NB4 (cell line): ENCODE data around the gene CYRIA.

Source experiments
- DNase-seq: peaks from one replicate; pipeline ENCODE4 v3.0.0; 2010; ENCODE audit warnings: low read depth
- H3K4me3 ChIP-seq: one replicate; pipeline ENCODE4 v1.5.1; 2011; ENCODE audit warnings: mild to moderate bottlenecking, low read depth, low read length, moderate library complexity
- CTCF ChIP-seq: IDR thresholded peaks from one replicate; pipeline ENCODE4 v1.5.1; 2012; ENCODE audit warnings: low read depth, low read length
- MYC ChIP-seq: IDR thresholded peaks from 2 replicates; pipeline ENCODE4 v1.6.1; 2011; ENCODE audit warnings: low read depth, low read length
- POLR2A ChIP-seq: IDR thresholded peaks from 2 replicates; pipeline ENCODE4 v1.6.1; 2011; ENCODE audit warnings: mild to moderate bottlenecking; ENCODE audit not compliant: insufficient read length; ENCODE audit errors: extremely low read depth
- TF ChIP-seq, protein P1 (sequence below): IDR thresholded peaks from 2 replicates; pipeline ENCODE4 v1.6.1; 2011; ENCODE audit warnings: low read depth, low read length

The CYRIA gene

DNA sequence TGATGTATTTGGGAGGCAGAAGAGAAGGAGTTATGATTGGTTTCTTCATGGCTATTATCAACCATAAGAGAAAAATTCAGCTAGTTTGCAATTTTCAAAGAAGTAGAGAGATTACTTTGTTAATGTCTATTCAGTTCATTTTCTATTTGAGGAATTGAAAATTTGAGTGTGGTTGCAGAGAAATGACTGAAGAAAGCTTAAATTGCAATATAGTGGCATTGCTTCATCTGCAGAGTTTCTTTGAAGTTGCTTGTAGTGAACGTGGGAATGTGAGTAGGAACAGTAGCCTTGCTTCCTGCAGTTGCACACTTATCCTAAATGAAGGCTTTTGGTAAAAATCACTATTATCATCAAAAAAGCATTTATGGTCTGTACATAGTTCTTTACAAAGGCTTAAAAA, 14.7 kb upstream of the CYRIA start:
- H3K4me3 ChIP-seq, result no peak overlapping the region
- no peak for DNase-seq
- TF ChIP-seq CTCF, result no peak
- no peak for TF ChIP-seq POLR2A
- no peak for TF ChIP-seq MYC
- TF ChIP-seq, protein P1, sequence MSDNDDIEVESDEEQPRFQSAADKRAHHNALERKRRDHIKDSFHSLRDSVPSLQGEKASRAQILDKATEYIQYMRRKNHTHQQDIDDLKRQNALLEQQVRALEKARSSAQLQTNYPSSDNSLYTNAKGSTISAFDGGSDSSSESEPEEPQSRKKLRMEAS, result no peak

DNA sequence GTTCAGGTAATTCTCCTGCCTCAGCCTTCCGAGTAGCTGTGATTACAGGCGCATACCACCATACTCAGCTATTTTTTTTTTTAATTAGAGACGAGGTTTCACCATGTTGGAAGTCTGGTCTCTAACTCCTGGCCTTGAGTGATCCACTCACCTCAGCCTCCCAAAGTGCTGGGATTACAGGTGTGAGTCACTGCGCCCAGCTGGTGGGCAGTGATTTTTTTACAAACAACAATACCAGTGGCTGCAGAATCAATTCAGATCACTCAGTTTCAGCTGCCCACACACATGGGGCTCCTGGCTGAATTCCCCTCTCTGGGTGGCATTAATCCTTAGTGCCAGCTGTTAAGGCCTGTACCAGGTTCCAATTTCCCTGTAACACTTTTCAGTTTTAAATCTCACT, 13.3 kb upstream of the CYRIA start:
- H3K4me3 ChIP-seq, result no peak overlapping the region
- TF ChIP-seq CTCF (no peak), POLR2A (no peak), MYC (no peak)
- TF ChIP-seq, protein P1, result no peak
- no peak for DNase-seq

DNA sequence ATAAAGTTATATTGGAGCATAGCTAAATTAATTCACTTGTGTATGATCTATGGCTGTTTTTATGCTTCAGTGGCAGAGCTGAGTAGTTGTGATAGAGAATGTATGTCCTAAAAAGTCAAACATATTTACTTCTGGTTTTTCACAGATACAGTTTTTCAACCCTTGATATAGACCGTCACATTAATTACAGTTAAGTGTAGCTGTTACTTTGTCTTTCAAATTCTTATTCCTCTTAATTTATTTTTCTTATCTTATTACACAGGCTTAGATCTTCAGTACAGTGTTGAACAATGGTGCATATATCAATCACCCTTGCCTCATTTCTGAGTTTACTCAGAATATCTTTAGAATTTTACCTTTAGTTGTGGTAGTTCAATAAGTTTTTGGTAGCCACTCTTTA, 12.2 kb upstream of the CYRIA start:
- no peak overlapping the region for H3K4me3 ChIP-seq
- DNase-seq, result no peak
- TF ChIP-seq POLR2A (no peak), MYC (no peak), CTCF (no peak)
- TF ChIP-seq, protein P1, result no peak

DNA sequence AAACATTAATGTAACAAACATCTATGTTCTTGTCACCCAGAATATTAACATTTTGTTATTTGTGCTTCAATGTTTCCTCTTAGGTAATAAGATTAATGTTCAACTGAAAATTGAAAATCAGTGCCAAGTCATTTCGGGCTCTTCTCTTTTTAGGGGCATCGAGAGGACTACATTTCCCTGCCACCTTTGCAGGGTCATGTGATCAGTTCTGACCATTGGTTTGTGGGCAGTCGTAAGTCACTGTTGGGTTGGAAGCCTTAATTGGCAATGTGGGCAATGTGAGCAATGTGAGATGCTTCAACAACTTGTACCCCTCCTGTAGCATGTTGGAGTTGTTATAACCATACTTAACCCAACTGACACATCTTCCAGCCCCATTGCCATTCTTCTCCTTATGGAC, 10.1 kb upstream of the CYRIA start:
- H3K4me3 ChIP-seq, result no peak overlapping the region
- no peak for TF ChIP-seq MYC
- TF ChIP-seq CTCF, result no peak
- no peak for TF ChIP-seq POLR2A
- TF ChIP-seq, protein P1, result no peak
- DNase-seq, result no peak

- no peak for TF ChIP-seq POLR2A
- no peak for TF ChIP-seq MYC
- no peak for TF ChIP-seq CTCF
- TF ChIP-seq, protein P1, result no peak
- DNase-seq, result no peak
- no peak overlapping the region for H3K4me3 ChIP-seq
These were observed 8.5 kb upstream of the CYRIA start for GRCh38 chr2:16674154-16674553.

- TF ChIP-seq CTCF (no peak), POLR2A (no peak), MYC (no peak)
- TF ChIP-seq, protein P1, result no peak
- DNase-seq, result no peak
- H3K4me3 ChIP-seq, result no peak overlapping the region
These were observed 6.1 kb upstream of the CYRIA start for GRCh38 chr2:16671760-16672159.
